ENCODE measurements around the gene FITM1.

Gene FITM1

DNA sequence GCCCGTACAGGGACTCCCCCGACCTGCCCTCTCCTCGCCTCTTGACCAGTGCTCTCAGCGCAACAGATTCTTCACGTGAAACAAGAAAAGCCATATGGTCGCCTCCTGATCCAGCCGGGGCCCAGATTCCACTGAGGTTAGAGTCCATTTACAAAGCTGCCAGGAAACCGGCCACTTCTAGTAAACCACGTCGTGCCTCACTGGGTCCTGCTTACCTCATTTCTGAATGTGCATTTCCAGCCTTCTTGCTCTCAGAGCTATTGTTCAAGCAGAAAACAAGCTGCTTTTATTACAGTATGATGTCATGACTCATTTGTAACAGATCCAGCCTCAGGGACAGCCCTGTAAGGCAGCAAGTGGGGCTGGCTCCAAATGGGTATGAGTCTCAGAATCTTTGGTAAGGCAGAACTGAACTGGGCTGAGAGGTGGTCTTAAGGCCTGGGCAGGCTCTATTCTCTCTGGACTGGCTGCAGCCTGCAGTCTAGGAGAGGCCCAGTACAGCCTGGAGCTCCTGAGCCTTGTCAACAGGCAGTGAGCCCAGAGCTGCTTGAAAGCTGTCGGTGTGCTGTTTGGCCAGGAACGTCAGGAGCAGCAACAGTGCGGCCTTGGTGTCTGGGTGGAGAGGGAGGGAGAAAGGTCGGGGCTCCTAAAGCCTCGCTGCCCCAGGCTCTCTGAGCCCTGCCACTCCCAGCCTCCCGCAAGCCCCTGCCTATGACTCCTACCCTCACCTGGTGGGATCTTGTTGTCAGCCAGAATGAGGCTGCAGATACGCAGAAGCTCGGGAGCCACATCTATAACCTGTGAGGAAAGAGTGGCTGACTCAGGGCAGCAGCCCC is 49.7 kb downstream of the FITM1 start:
- DNase-seq (ENCODE audit: insufficient read length, low spot score) (no peak), FAIRE-seq (no peak)

- DNase-seq (ENCODE audit: insufficient read length, low spot score): no peak
- FAIRE-seq: no peak
Observed at GRCh38 chr14:24181371-24182077, 51.1 kb downstream of the FITM1 start.

All from GM19239 (cell line).